HG02571 (cell line): ENCODE measurements around the gene DOK4.
"Not testable (repeated sequence)": the region's sequence is repeated elsewhere in the genome, so short reads cannot be mapped to it uniquely, and the experiment has no call there.

Source experiments
- ATAC-seq: cut with Tn5 transposase; IDR thresholded peaks from one replicate; pipeline ENCODE4 v1.9.1; 2021; ENCODE audit warnings: mild to moderate bottlenecking, moderate library complexity; ENCODE audit not compliant: unreplicated experiment

DOK4 gene

GRCh38 chr16:57503366-57503765 is 17.1 kb upstream of the DOK4 start:
- no peak for ATAC-seq

- no peak for ATAC-seq
These were observed 15.9 kb upstream of the DOK4 start for GRCh38 chr16:57502048-57502775.

GRCh38 chr16:57501492-57501891 is 15.2 kb upstream of the DOK4 start:
- no peak for ATAC-seq

- ATAC-seq, result no peak
These were observed 14.4 kb upstream of the DOK4 start for GRCh38 chr16:57500578-57501111.

GRCh38 chr16:57499941-57500340 is 13.6 kb upstream of the DOK4 start:
- not testable (repeated sequence) for ATAC-seq

GRCh38 chr16:57498031-57498430 is 11.7 kb upstream of the DOK4 start:
- ATAC-seq, result no peak

- ATAC-seq, result no peak
These were observed 10.8 kb upstream of the DOK4 start for GRCh38 chr16:57497121-57497520.

GRCh38 chr16:57493767-57494166 is 7.5 kb upstream of the DOK4 start:
- no peak for ATAC-seq

- no peak for ATAC-seq
These were observed 2.9 kb upstream of the DOK4 start for GRCh38 chr16:57489229-57489628.

GRCh38 chr16:57486858-57487834 is 853 bp upstream of the DOK4 start:
- ATAC-seq, result no peak

- no peak for ATAC-seq
These were observed 990 bp downstream of the DOK4 start for GRCh38 chr16:57485091-57485915.

- no peak for ATAC-seq
These were observed 1.7 kb downstream of the DOK4 start for GRCh38 chr16:57484515-57485005.

- no peak for ATAC-seq
These were observed 2.4 kb downstream of the DOK4 start for GRCh38 chr16:57483725-57484514.

GRCh38 chr16:57482845-57483545 is 3.3 kb downstream of the DOK4 start:
- no peak for ATAC-seq

- ATAC-seq, result no peak
These were observed 4.9 kb downstream of the DOK4 start for GRCh38 chr16:57481421-57481820.

- ATAC-seq, result no peak
These were observed 5.5 kb downstream of the DOK4 start for GRCh38 chr16:57480754-57481230.

GRCh38 chr16:57479976-57480753 is 6.1 kb downstream of the DOK4 start:
- no peak for ATAC-seq
